ENCODE measurements around the gene POPDC3.

The POPDC3 gene

GRCh38 chr6:105215506-105215905, 35.7 kb upstream of the POPDC3 start:
- CTCF ChIA-PET = no interaction called here
- H3K4me3 ChIP-seq (ENCODE audit: low read depth, low read length) = no peak overlapping the region
- no peak for DNase-seq (ENCODE audit: low read depth, low spot score)
- no peak for TF ChIP-seq CTCF (IDR thresholded peaks at IDR 0.05; ENCODE audit: insufficient read depth, low read length, missing control alignments)
- POLR2A ChIA-PET = no interaction called here

- no peak for DNase-seq (ENCODE audit: low read depth, low spot score)
Observed at GRCh38 chr6:105214668-105215067, 34.9 kb upstream of the POPDC3 start.

GRCh38 chr6:105213272-105213671, 33.5 kb upstream of the POPDC3 start:
- no peak for DNase-seq (ENCODE audit: low read depth, low spot score)
- POLR2A ChIA-PET = no interaction called here
- CTCF ChIA-PET = no interaction called here
- H3K4me3 ChIP-seq (ENCODE audit: low read depth, low read length) = no peak overlapping the region
- no peak for TF ChIP-seq CTCF (IDR thresholded peaks at IDR 0.05; ENCODE audit: insufficient read depth, low read length, missing control alignments)

More at GRCh38 chr6:105214668-105215067, 34.9 kb upstream of the POPDC3 start:
- H3K4me3 ChIP-seq (ENCODE audit: low read depth, low read length) = no peak overlapping the region
- ChIA-PET CTCF (no interaction called here), POLR2A (no interaction called here)
- no peak for TF ChIP-seq CTCF (IDR thresholded peaks at IDR 0.05; ENCODE audit: insufficient read depth, low read length, missing control alignments)

- no peak for TF ChIP-seq CTCF (IDR thresholded peaks at IDR 0.05; ENCODE audit: insufficient read depth, low read length, missing control alignments)
- no peak overlapping the region for H3K4me3 ChIP-seq (ENCODE audit: low read depth, low read length)
- ChIA-PET CTCF (no interaction called here), POLR2A (no interaction called here)
- no peak for DNase-seq (ENCODE audit: low read depth, low spot score)
Observed at GRCh38 chr6:105212587-105212986, 32.8 kb upstream of the POPDC3 start.

- ChIA-PET CTCF (no interaction called here), POLR2A (no interaction called here)
- no peak for TF ChIP-seq CTCF (IDR thresholded peaks at IDR 0.05; ENCODE audit: insufficient read depth, low read length, missing control alignments)
- no peak overlapping the region for H3K4me3 ChIP-seq (ENCODE audit: low read depth, low read length)
- no peak for DNase-seq (ENCODE audit: low read depth, low spot score)
Observed at GRCh38 chr6:105211831-105212230, 32.0 kb upstream of the POPDC3 start.

GRCh38 chr6:105210932-105211531, 31.2 kb upstream of the POPDC3 start:
- no peak for DNase-seq (ENCODE audit: low read depth, low spot score)
- POLR2A ChIA-PET = no interaction called here
- CTCF ChIA-PET = interaction anchor here (0.6 to 1.1 kb wide), 4 partner anchors 14 to 32 kb away, joined by 3 read pairs; no protein-coding TSS in a partner anchor
- no peak overlapping the region for H3K4me3 ChIP-seq (ENCODE audit: low read depth, low read length)
- TF ChIP-seq CTCF (IDR thresholded peaks at IDR 0.05; ENCODE audit: insufficient read depth, low read length, missing control alignments) = no peak
